Hepatocyte (in vitro differentiated cells): ENCODE results near the gene MICAL2. TPM values are rescaled to one million over a fixed set of nuclear protein-coding genes. Genes with fewer than 3 reads are reported as not detected.

Source experiments
- DNase-seq: peaks from one replicate; pipeline ENCODE4 v3.0.0-alpha.2; 2016; ENCODE audit warnings: low spot score
- H2AFZ ChIP-seq: fragments of 200-600 bp; sonication (generic); 2 replicates; pipeline ENCODE4 v1.6.0; 2016; ENCODE audit warnings: antibody characterized with exemption, mild to moderate bottlenecking
- H3K27ac ChIP-seq: fragments of 200-600 bp; sonication (generic); 2 replicates; pipeline ENCODE4 v1.5.1; 2016; ENCODE audit warnings: mild to moderate bottlenecking
- H3K27me3 ChIP-seq: fragments of 200-600 bp; sonication (generic); 2 replicates; pipeline ENCODE4 v1.6.1; 2016
- H3K36me3 ChIP-seq: fragments of 200-600 bp; sonication (generic); replicated peaks from 2 replicates; pipeline ENCODE4 v1.5.1; 2016; ENCODE audit warnings: low read depth; ENCODE audit not compliant: insufficient read depth
- H3K4me1 ChIP-seq: fragments of 200-600 bp; sonication (generic); 2 replicates; pipeline ENCODE4 v1.5.1; 2016; ENCODE audit warnings: mild to moderate bottlenecking, moderate library complexity; ENCODE audit not compliant: insufficient read depth
- H3K4me2 ChIP-seq: fragments of 200-600 bp; sonication (generic); 2 replicates; pipeline ENCODE4 v1.6.0; 2016
- H3K4me3 ChIP-seq: fragments of 200-600 bp; sonication (generic); 2 replicates; pipeline ENCODE4 v1.5.1; 2016; ENCODE audit warnings: mild to moderate bottlenecking
- H3K79me2 ChIP-seq: fragments of 200-600 bp; sonication (generic); 2 replicates; pipeline ENCODE4 v1.6.0; 2017; ENCODE audit warnings: mild to moderate bottlenecking
- H3K9me2 ChIP-seq: fragments of 200-600 bp; sonication (generic); replicated peaks from 2 replicates; pipeline ENCODE4 v1.6.0; 2017; ENCODE audit warnings: mild to moderate bottlenecking; ENCODE audit not compliant: insufficient read depth
- H3K9me3 ChIP-seq: fragments of 200-600 bp; sonication (generic); 2 replicates; pipeline ENCODE4 v1.5.1; 2016; ENCODE audit warnings: low read depth, mild to moderate bottlenecking
- H4K20me1 ChIP-seq: fragments of 200-600 bp; sonication (generic); 2 replicates; pipeline ENCODE4 v1.6.0; 2016; ENCODE audit warnings: mild to moderate bottlenecking; ENCODE audit not compliant: insufficient read depth, poor library complexity, severe bottlenecking
- CTCF ChIP-seq: fragments of 200-600 bp; sonication (generic); IDR thresholded peaks from 2 replicates; pipeline ENCODE4 v1.5.1; 2016; ENCODE audit warnings: antibody characterized with exemption, mild to moderate bottlenecking; ENCODE audit not compliant: poor library complexity
- EZH2 ChIP-seq: fragments of 200-600 bp; sonication (generic); IDR thresholded peaks from 2 replicates; pipeline ENCODE4 v1.6.1; 2016; ENCODE audit warnings: antibody characterized with exemption, mild to moderate bottlenecking, borderline replicate concordance
- EZH2phosphoT487 ChIP-seq: fragments of 200-600 bp; sonication (generic); IDR thresholded peaks from one replicate; pipeline ENCODE4 v1.6.1; 2018; ENCODE audit warnings: antibody characterized with exemption, mild to moderate bottlenecking, low read depth, moderate library complexity; ENCODE audit not compliant: unreplicated experiment, severe bottlenecking
- WGBS: methylation state at CpG from one replicate; pipeline ENCODE4 v1.1.6; 2016; ENCODE audit warnings: low lambda C conversion rate; ENCODE audit errors: missing lambda C conversion rate; 5-methylcytosine and 5-hydroxymethylcytosine counted together
- polyA plus RNA-seq: library from polyadenylated mRNA; unstranded; fragments of >200 nt; fragmentation: Nextera tagmentation; extraction: Ambion mirVana; gene quantifications from 2 replicates; pipeline ENCODE4 v1.2.1, GENCODE V29; 2016
- total RNA-seq: library from RNA; depleted of rRNA; stranded (reverse); fragments of >200 nt; gene quantifications from 2 replicates; pipeline ENCODE4 v1.2.3, GENCODE V29; 2014

The MICAL2 gene
- total and polyA plus RNA-seq, 2 experiments from 2014 or later: 36.8 to 56.0 TPM

DNA sequence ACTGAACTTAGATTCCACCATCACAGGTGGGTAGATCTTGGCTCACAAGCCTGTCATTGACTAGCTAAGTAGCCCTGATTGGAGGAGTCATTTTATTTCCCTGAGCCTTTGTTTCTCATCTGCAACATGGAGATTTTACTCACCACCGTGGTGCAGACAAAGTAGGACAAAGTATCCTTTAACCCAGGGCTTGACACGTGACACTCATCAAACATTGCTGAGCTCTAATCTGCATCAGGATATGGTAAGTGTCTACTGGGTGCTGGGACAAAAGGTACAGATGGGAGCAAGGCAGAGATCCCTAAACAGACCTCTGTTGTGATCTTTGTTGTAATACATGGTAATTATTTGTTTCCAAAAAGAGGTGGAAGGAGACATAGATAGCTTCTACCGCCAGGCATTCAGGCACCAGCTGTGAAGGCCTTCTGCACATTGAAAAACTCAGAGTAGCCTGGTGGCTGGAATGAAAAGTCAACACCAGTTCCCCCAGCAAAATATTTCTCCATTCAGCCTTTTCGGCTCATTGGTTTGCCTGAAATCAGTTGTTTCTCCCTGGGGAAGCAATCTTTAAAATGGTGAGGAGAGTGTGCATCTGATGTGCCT lies 18.3 kb upstream of the MICAL2 start:
- DNase-seq: peak; percentile 57
- WGBS: 53% methylated on average over 4 of the region's 4 CpGs
- Histone ChIP-seq H3K79me2 (no peaks in the 10 kb centered on the region), H3K36me3 (no peaks in the 10 kb centered on the region), H4K20me1 (no peaks in the 10 kb centered on the region), H3K4me3 (no peak overlapping the region), H3K27ac (peak overlapping the region; percentile 84), H3K27me3 (no peaks in the 10 kb centered on the region), H2AFZ (no peak overlapping the region), H3K9me2 (no peaks in the 10 kb centered on the region), H3K4me2 (no peak overlapping the region), H3K4me1 (peaks cover 38% of the 10 kb centered on the region), H3K9me3 (no peaks in the 10 kb centered on the region)
- TF ChIP-seq EZH2phosphoT487 (no peak), CTCF (no peak), EZH2 (no peak)

GRCh38 chr11:12092714-12093113 lies 17.7 kb upstream of the MICAL2 start:
- Histone ChIP-seq H4K20me1 (no peaks in the 10 kb centered on the region), H3K9me2 (no peaks in the 10 kb centered on the region), H3K79me2 (no peaks in the 10 kb centered on the region), H3K4me3 (no peak overlapping the region), H3K36me3 (no peaks in the 10 kb centered on the region), H3K4me1 (peaks cover 32% of the 10 kb centered on the region), H2AFZ (no peak overlapping the region), H3K9me3 (no peaks in the 10 kb centered on the region), H3K27me3 (no peaks in the 10 kb centered on the region), H3K4me2 (no peak overlapping the region), H3K27ac (peak overlapping the region; percentile 84)
- WGBS: 79% methylated on average over 6 of the region's 6 CpGs
- no peak for DNase-seq
- no peak for TF ChIP-seq EZH2
- no peak for TF ChIP-seq CTCF
- TF ChIP-seq EZH2phosphoT487: no peak

DNA sequence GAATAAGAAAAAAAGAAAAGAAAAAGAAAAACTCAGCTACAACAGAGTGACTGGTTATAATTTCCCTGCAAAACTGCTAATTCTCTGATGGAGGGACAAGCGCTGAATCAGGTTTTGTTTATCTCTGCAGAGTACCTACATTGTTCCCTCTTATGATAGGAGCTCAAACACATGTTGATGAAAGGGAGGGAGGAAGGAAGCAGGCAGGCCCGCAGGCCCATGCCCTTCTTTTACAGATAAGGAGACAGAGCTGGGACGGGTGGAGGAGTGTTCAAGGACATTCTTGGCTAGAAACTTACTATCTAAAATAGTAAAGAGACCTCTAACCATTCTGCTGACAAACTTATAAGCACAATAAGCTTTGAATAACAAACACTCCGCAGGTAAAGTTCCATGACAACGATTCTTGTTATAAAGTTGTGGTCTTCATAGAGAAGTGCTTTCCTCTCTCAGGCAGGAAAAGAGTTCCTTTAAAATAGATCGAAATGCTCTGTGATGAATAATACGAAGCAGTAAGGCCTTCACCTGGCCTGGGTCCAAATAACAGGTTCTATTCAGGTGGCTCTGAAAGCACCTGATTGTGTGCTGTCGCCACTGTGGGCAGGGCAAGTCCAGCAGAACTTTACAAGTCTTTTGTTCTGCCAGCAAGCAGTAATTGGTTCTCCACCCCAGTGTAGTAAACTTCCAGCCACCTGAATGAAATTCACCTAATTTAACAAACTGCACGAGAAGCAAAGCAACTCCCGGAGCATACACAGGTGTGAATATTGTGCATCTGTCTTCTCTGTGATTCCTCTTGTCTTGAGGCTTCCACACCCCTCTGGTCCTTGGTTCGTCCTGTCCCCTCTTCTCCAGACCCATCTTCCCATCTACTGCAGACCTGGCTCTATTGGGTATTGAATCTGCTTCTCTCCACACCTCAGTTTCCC lies 15.3 kb upstream of the MICAL2 start:
- H2AFZ ChIP-seq: no peak overlapping the region
- H3K27ac ChIP-seq: peak overlapping the region; percentile 77
- H3K9me3 ChIP-seq: no peaks in the 10 kb centered on the region
- no peak overlapping the region for H3K4me3 ChIP-seq
- DNase-seq: no peak
- no peaks in the 10 kb centered on the region for H3K36me3 ChIP-seq
- H3K9me2 ChIP-seq: no peaks in the 10 kb centered on the region
- H3K27me3 ChIP-seq: no peaks in the 10 kb centered on the region
- H3K4me1 ChIP-seq: peaks cover 26% of the 10 kb centered on the region
- no peaks in the 10 kb centered on the region for H4K20me1 ChIP-seq
- H3K79me2 ChIP-seq: no peaks in the 10 kb centered on the region
- TF ChIP-seq CTCF (no peak), EZH2phosphoT487 (no peak), EZH2 (no peak)
- no peak overlapping the region for H3K4me2 ChIP-seq
- WGBS: 69% methylated on average over 11 of the region's 11 CpGs
